Lung (tissue), 13 donors: Measurements from ENCODE around the gene POLR2L. TPM values are rescaled to one million over a fixed set of nuclear protein-coding genes. Genes with fewer than 3 reads are reported as not detected.
A peak's percentile ranks its signal among the peaks of the same experiment; 100 is the strongest.

Source experiments
- ATAC-seq: fragments of 200-7000 bp; cut with Tn5 transposase; one replicate; pipeline ENCODE4 v1.9.1; 2020; ENCODE audit warnings: moderate number of reproducible peaks; ENCODE audit not compliant: insufficient read depth, low FRiP score
- DNase-seq, 3 donors: peaks; one replicate each; pipeline ENCODE4 v3.0.0-alpha.2; 2013 to 2017
- H3K27ac ChIP-seq, 2 donors: one replicate each; pipeline ENCODE4 v1.5.1; 2013; ENCODE audit warnings: mild to moderate bottlenecking in 2 of 2, moderate library complexity in 2 of 2, control low read depth in 1 of 2, inconsistent platforms in 1 of 2, low read depth in 1 of 2, low read length in 1 of 2
- H3K27me3 ChIP-seq, 3 donors: one replicate each; pipeline ENCODE4 v1.5.1; 2013; ENCODE audit warnings: low read length in 2 of 3; ENCODE audit not compliant: control insufficient read depth in 3 of 3, insufficient read depth in 3 of 3
- H3K36me3 ChIP-seq, 4 donors: one replicate each; pipeline ENCODE4 v1.5.1; 2013; ENCODE audit warnings: low read length in 4 of 4, mild to moderate bottlenecking in 1 of 4, moderate library complexity in 1 of 4; ENCODE audit not compliant: control insufficient read depth in 4 of 4, insufficient read depth in 4 of 4
- H3K4me1 ChIP-seq, 5 donors: one replicate each; pipeline ENCODE4 v1.5.1; 2013; ENCODE audit warnings: low read length in 5 of 5, mild to moderate bottlenecking in 2 of 5, moderate library complexity in 1 of 5; ENCODE audit not compliant: control insufficient read depth in 5 of 5, insufficient read depth in 5 of 5
- H3K4me3 ChIP-seq: one replicate; pipeline ENCODE4 v1.5.1; 2013; ENCODE audit warnings: mild to moderate bottlenecking, control low read depth, moderate library complexity
- H3K9ac ChIP-seq, 2 donors: one replicate each; pipeline ENCODE4 v1.5.1; 2013; ENCODE audit warnings: low read length in 2 of 2, control low read depth in 1 of 2; ENCODE audit not compliant: insufficient read depth in 1 of 2
- H3K9me3 ChIP-seq, 4 donors: one replicate each; pipeline ENCODE4 v1.5.1; 2013; ENCODE audit warnings: low read length in 3 of 4, mild to moderate bottlenecking in 1 of 4, moderate library complexity in 1 of 4; ENCODE audit not compliant: control insufficient read depth in 4 of 4, insufficient read depth in 3 of 4
- WGBS, 2 donors: extraction: QIAGEN DNeasy Blood & Tissue Kit; methylation state at CpG; one replicate each; pipeline ENCODE4 v1.1.7; 2013; 5-methylcytosine and 5-hydroxymethylcytosine counted together
- polyA plus RNA-seq, 2 donors: library from polyadenylated mRNA; stranded (reverse); fragments of 200-250 nt; gene quantifications; one replicate each; pipeline ENCODE4 v1.2.1, GENCODE V29; 2013
- small RNA-seq: library from RNA; depleted of rRNA; stranded (forward); fragments of <200 nt; gene quantifications from one replicate; pipeline ENCODE3, GENCODE V24; 2014; ENCODE audit warnings: low replicate concordance
- total RNA-seq, 2 donors: library from RNA; depleted of rRNA in 1 of 2; stranded (reverse); fragments of >200 nt in 1 of 2; gene quantifications; one replicate each; pipeline ENCODE4 v1.2.1, GENCODE V29; 2014 to 2021
- TF ChIP-seq, protein P1 (sequence below): IDR thresholded peaks from 2 replicates; pipeline ENCODE4 v1.5.1; 2012; ENCODE audit warnings: mild to moderate bottlenecking; ENCODE audit errors: control extremely low read depth, extremely low read depth
- donor health status: control.
- donor health status: control.
- donor health status: Bipolar disorder and iron deficiency.
- donor health status: healthy.
- donor health status: DM: yes; HTN: yes; CAD: no.

Gene POLR2L
- total and polyA plus RNA-seq, 4 donors: 144 to 183 (median 167) TPM

DNA sequence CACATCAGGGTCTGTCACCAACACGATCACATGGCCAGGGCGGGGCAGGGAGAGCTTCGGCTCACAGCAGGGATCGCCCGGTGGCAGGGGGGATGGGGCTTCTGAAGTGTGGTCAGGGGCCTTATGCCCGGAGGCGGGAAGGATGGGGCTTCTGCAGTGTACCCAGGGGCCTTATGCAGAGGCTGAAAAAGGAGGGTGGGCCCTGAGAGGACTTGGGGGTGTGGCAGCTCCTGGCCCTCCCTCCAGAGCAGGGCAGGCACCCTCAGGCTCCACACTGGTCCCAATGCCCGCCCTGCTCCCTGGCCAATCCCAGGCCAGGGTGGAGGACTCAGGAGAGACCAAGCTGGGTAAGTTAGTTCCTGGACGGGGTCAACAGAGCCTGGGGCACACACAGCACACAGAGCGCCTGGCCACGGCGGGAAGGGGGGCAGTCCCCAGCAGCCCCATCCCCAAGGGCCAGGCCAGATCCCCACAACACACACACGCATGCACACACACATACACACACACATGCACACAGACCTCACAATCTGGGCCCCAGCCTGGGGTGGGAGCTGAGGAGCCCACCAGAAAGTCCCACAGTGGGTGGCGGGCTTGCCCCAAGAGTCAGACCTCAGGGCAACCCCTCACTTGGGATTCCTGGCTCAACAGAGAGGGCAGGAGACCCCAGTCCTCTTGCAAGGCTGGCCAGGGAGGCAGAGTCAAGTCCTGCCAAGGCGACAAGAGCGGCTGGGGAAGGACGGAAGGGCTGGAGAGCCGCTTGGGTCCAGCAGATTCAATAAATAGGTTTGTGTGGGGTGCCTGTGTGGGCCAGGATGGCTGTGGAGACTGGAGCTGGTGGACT is 51.4 kb downstream of the POLR2L start:
- 78 to 84% methylated on average over 18 of the region's 18 CpGs for WGBS, 2 donors
- ATAC-seq (no peak), DNase-seq (peak in 1 of 3 donors; percentile 41)
- no peaks in the 10 kb centered on the region for H3K27me3 ChIP-seq
- H3K9ac ChIP-seq: no peak overlapping the region
- H3K4me1 ChIP-seq: peaks cover 0 to 12% (median 3%) of the 10 kb centered on the region in 5 donors
- no peak overlapping the region for H3K4me3 ChIP-seq
- H3K36me3 ChIP-seq: peaks cover 0 to 28% (median 7%) of the 10 kb centered on the region in 4 donors
- H3K9me3 ChIP-seq: no peaks in the 10 kb centered on the region
- no peak overlapping the region for H3K27ac ChIP-seq
- TF ChIP-seq, protein P1, sequence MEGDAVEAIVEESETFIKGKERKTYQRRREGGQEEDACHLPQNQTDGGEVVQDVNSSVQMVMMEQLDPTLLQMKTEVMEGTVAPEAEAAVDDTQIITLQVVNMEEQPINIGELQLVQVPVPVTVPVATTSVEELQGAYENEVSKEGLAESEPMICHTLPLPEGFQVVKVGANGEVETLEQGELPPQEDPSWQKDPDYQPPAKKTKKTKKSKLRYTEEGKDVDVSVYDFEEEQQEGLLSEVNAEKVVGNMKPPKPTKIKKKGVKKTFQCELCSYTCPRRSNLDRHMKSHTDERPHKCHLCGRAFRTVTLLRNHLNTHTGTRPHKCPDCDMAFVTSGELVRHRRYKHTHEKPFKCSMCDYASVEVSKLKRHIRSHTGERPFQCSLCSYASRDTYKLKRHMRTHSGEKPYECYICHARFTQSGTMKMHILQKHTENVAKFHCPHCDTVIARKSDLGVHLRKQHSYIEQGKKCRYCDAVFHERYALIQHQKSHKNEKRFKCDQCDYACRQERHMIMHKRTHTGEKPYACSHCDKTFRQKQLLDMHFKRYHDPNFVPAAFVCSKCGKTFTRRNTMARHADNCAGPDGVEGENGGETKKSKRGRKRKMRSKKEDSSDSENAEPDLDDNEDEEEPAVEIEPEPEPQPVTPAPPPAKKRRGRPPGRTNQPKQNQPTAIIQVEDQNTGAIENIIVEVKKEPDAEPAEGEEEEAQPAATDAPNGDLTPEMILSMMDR: no peak

DNA sequence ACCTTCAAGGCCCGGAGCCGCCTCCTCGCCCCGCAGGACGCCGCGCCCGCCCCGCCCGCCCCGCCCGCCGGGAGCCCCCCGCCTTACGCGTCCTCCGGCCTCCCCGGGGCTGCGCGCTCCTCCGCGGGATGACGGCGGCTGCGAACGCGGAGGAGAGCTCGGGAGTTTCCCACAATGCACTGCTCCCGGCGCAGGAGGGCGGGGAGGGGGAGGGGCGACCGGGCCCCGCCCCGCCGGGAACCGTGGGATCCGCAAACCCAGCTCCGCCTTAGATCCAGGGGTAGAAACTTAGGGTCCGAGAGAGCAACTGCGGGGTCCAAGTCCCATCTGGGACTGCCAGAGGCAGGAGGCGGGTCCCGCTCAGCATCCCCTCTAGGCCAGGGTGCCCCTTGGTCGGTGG is 52.4 kb downstream of the POLR2L start, which contains the start of gene CEND1:
CEND1 (minus strand) TSS at position 148 of the 400 bp plus-strand sequence. CDS start 1,514 bp downstream, outside the sequence.
- WGBS, 2 donors: 6 to 8% methylated on average over 29 to 44 of the region's 44 CpGs
- Histone ChIP-seq H3K27ac (no peak within 1 kb of the TSS), H3K36me3 (peaks cover 0 to 28% (median 7%) of the 10 kb centered on the region in 4 donors), H3K9me3 (no peaks in the 10 kb centered on the region), H3K4me1 (peaks cover 0 to 4% (median 0%) of the 10 kb centered on the region in 5 donors), H3K9ac (no peak within 1 kb of the TSS), H3K27me3 (no peaks in the 10 kb centered on the region), H3K4me3 (no peak within 1 kb of the TSS)
- no peak for DNase-seq
- ATAC-seq: no peak
- TF ChIP-seq, protein P1: no peak

Small RNA genes lying within 50 kb of the gene (small RNA-seq; reads per million reads assigned to genes)
- gene SNORA52: not detected

Other genes with a start within 250 kb of the POLR2L start
- gene IRF7, start 226.6 kb downstream of the POLR2L start, total RNA-seq: 10 to 100 TPM; 24.7 to 43.5 TPM
- 10 to 100 TPM; 62.1 to 68.3 TPM for gene IRF7, start 226.6 kb downstream of the POLR2L start, polyA plus RNA-seq
- gene CDHR5, start 217.6 kb downstream of the POLR2L start, total RNA-seq: not detected
- gene CDHR5, start 217.6 kb downstream of the POLR2L start, polyA plus RNA-seq: under 1 TPM; 0.02 to 0.10 TPM
- not detected for gene SCT, start 215.3 kb downstream of the POLR2L start, total RNA-seq
- gene SCT, start 215.3 kb downstream of the POLR2L start, polyA plus RNA-seq: not detected
- gene DRD4, start 205.3 kb downstream of the POLR2L start, total RNA-seq: 1 to 10 TPM in 1 of 2 donors, not detected in 1; 1.1 TPM
- under 1 TPM; 0.05 to 0.35 TPM for gene DRD4, start 205.3 kb downstream of the POLR2L start, polyA plus RNA-seq
- gene DEAF1, start 147.3 kb downstream of the POLR2L start, total RNA-seq: 10 to 100 TPM; 18.5 to 33.1 TPM
- 10 to 100 TPM; 20.0 to 24.7 TPM for gene DEAF1, start 147.3 kb downstream of the POLR2L start, polyA plus RNA-seq
- 10 to 100 TPM; 10.3 to 23.2 TPM for gene TMEM80, start 146.7 kb downstream of the POLR2L start, total RNA-seq
- 10 to 100 TPM; 13.8 to 28.1 TPM for gene TMEM80, start 146.7 kb downstream of the POLR2L start, polyA plus RNA-seq
- gene EPS8L2, start 136.3 kb downstream of the POLR2L start, total RNA-seq: 100 to 1,000 TPM in 1 of 2 donors, 10 to 100 TPM in 1; 92.4 to 166 TPM
- 100 to 1,000 TPM in 1 of 2 donors, 10 to 100 TPM in 1; 35.6 to 114 TPM for gene EPS8L2, start 136.3 kb downstream of the POLR2L start, polyA plus RNA-seq
- gene TALDO1, start 95.1 kb downstream of the POLR2L start, total RNA-seq: 100 to 1,000 TPM; 128 to 292 TPM
- gene TALDO1, start 95.1 kb downstream of the POLR2L start, polyA plus RNA-seq: 100 to 1,000 TPM; 186 to 311 TPM
- gene GATD1, start 65.0 kb downstream of the POLR2L start, total RNA-seq: 10 to 100 TPM; 24.6 to 63.1 TPM
- gene GATD1, start 65.0 kb downstream of the POLR2L start, polyA plus RNA-seq: 10 to 100 TPM; 22.1 to 53.6 TPM
- under 1 TPM in 1 of 2 donors, not detected in 1; 0.18 TPM for gene CEND1, start 52.4 kb downstream of the POLR2L start, total RNA-seq
- gene CEND1, start 52.4 kb downstream of the POLR2L start, polyA plus RNA-seq: under 1 TPM; 0.10 to 0.14 TPM
- gene SLC25A22, start 44.2 kb downstream of the POLR2L start, total RNA-seq: 10 to 100 TPM; 10.6 to 38.2 TPM
- 10 to 100 TPM; 18.6 to 36.4 TPM for gene SLC25A22, start 44.2 kb downstream of the POLR2L start, polyA plus RNA-seq
- gene PIDD1, start 37.3 kb downstream of the POLR2L start, total RNA-seq: 10 to 100 TPM in 1 of 2 donors, 1 to 10 TPM in 1; 8.7 to 15.3 TPM
- gene PIDD1, start 37.3 kb downstream of the POLR2L start, polyA plus RNA-seq: 10 to 100 TPM in 1 of 2 donors, 1 to 10 TPM in 1; 8.5 to 16.9 TPM
- gene RPLP2, start 32.6 kb downstream of the POLR2L start, total RNA-seq: 1,000 to 10,000 TPM in 1 of 2 donors, 100 to 1,000 TPM in 1; 441 to 1,892 TPM
- 1,000 to 10,000 TPM; 1,133 to 2,648 TPM for gene RPLP2, start 32.6 kb downstream of the POLR2L start, polyA plus RNA-seq
- 100 to 1,000 TPM in 1 of 2 donors, 10 to 100 TPM in 1; 65.1 to 160 TPM for gene PNPLA2, start 23.6 kb downstream of the POLR2L start, total RNA-seq
- 10 to 100 TPM; 76.1 to 92.4 TPM for gene PNPLA2, start 23.6 kb downstream of the POLR2L start, polyA plus RNA-seq
- gene CRACR2B, start 14.6 kb downstream of the POLR2L start, total RNA-seq: 10 to 100 TPM; 17.9 to 45.1 TPM
- 10 to 100 TPM; 19.1 to 44.4 TPM for gene CRACR2B, start 14.6 kb downstream of the POLR2L start, polyA plus RNA-seq
- gene CD151, start 9.6 kb downstream of the POLR2L start, total RNA-seq: 100 to 1,000 TPM; 182 to 486 TPM
- 100 to 1,000 TPM; 313 to 556 TPM for gene CD151, start 9.6 kb downstream of the POLR2L start, polyA plus RNA-seq
- gene TSPAN4, start 323 bp upstream of the POLR2L start, total RNA-seq: 100 to 1,000 TPM in 1 of 2 donors, 10 to 100 TPM in 1; 68.3 to 135 TPM
- 100 to 1,000 TPM; 133 to 197 TPM for gene TSPAN4, start 323 bp upstream of the POLR2L start, polyA plus RNA-seq
- gene CHID1, start 68.3 kb upstream of the POLR2L start, total RNA-seq: 10 to 100 TPM; 41.7 to 92.2 TPM
- gene CHID1, start 68.3 kb upstream of the POLR2L start, polyA plus RNA-seq: 10 to 100 TPM; 42.4 to 55.2 TPM
- gene AP2A2, start 83.3 kb upstream of the POLR2L start, total RNA-seq: 10 to 100 TPM; 60.0 to 93.2 TPM
- gene AP2A2, start 83.3 kb upstream of the POLR2L start, polyA plus RNA-seq: 10 to 100 TPM; 33.8 to 48.8 TPM
- under 1 TPM in 1 of 2 donors, not detected in 1; 0.92 TPM for gene MUC6, start 194.2 kb upstream of the POLR2L start, total RNA-seq
- gene MUC6, start 194.2 kb upstream of the POLR2L start, polyA plus RNA-seq: under 1 TPM; 0.01 to 0.06 TPM
- under 1 TPM; 0.03 to 0.43 TPM for gene MUC2, start 232.3 kb upstream of the POLR2L start, total RNA-seq
- under 1 TPM; 0.24 to 0.37 TPM for gene MUC2, start 232.3 kb upstream of the POLR2L start, polyA plus RNA-seq